Measurements from ENCODE around the gene P2RX6. TPM values are rescaled to one million over a fixed set of nuclear protein-coding genes. Genes with fewer than 3 reads are reported as not detected.
"Not testable (repeated sequence)": the region's sequence is repeated elsewhere in the genome, so short reads cannot be mapped to it uniquely, and the experiment has no call there.

Gene P2RX6
- total RNA-seq, 1 experiment from 2014 or later, result 1.0 TPM

DNA sequence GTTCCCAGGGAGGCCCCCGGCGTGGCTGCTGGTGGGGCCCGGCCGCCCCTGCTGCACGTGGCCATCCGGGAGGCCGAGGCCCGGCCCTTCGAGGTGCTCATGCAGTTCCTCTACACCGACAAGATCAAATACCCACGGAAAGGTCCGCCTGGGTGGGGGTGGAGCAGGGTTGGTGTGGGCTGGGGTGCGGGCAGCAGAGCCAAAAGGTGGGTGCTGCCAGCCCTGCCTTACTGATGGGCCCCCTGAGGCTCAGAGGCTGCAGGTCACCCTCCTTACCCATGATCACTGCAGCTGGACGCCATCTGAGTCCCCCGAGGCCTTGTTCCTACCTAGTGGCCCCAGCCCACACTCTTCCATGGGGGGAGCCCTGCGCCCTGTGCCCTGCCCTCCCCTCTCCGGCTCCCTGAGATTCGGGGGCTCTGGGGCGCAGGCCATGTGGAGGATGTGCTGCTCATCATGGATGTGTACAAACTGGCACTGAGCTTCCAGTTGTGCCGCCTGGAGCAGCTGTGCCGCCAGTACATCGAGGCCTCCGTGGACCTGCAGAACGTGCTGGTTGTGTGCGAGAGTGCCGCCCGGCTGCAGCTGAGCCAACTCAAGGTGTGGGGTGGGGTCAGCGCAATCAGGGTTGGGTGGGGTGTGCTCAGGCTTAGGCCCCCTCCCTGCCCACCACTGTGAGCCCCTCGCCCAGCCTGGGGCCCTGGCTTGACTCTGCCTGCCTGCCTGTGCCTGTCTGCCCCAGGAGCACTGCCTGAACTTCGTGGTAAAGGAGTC, 20.6 kb upstream of the P2RX6 start:
- no peak for DNase-seq (ENCODE audit: low spot score)

GRCh38 chr22:20994902-20995241, 20.1 kb upstream of the P2RX6 start:
- no peak for DNase-seq (ENCODE audit: low spot score)

DNA sequence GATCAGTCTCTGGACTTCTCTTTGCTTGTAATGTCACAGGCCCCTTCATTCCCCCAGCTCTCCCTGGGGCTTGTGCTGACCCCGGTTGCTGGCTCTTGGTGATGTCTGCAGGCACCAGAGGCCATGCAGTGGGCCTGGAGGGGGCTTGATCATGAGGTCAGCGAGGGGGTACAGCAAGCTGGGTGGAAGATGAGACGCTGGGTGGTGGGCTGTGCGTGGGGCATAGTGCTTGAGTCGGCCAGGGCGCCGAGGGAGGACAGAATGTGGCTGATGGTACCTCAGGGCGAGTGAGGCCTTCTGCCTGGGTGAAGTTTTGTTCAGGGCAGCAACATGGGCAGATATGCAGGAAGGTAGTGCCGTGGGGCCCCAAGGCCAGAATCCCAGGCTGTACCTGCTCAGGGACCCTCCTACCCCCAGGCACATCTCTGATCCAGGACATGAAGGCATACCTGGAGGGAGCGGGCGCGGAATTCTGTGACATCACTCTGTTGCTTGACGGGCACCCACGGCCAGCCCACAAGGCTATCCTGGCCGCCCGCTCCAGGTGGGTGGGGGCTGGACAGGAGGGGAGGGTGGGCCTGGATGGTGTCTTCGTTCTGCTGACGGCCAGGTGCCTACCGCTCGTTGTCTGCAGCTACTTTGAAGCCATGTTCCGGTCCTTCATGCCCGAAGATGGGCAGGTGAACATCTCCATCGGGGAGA, 19.5 kb upstream of the P2RX6 start:
- DNase-seq (ENCODE audit: low spot score), result no peak

GRCh38 chr22:20996031-20996410, 18.9 kb upstream of the P2RX6 start:
- DNase-seq (ENCODE audit: low spot score), result no peak

GRCh38 chr22:20996598-20997535, 18.1 kb upstream of the P2RX6 start:
- DNase-seq (ENCODE audit: low spot score), result no peak

- no peak for DNase-seq (ENCODE audit: low spot score)
Observed at GRCh38 chr22:20997536-20998257, 17.3 kb upstream of the P2RX6 start.

GRCh38 chr22:20998411-20999336, 16.3 kb upstream of the P2RX6 start:
- DNase-seq (ENCODE audit: low spot score), result no peak

- no peak for DNase-seq (ENCODE audit: low spot score)
Observed at GRCh38 chr22:20999350-21000206, 15.4 kb upstream of the P2RX6 start.

GRCh38 chr22:21000207-21000986, 14.6 kb upstream of the P2RX6 start:
- DNase-seq (ENCODE audit: low spot score), result peak; percentile 3

GRCh38 chr22:21000987-21001600, 13.9 kb upstream of the P2RX6 start:
- peak; percentile 10 for DNase-seq (ENCODE audit: low spot score)

GRCh38 chr22:21001601-21002325, 13.2 kb upstream of the P2RX6 start, which contains the start of gene THAP7:
THAP7 (minus strand) TSS chr22:21002118; CDS start chr22:21001911, 207 bp downstream.
- DNase-seq (ENCODE audit: low spot score), result peak; percentile 90

- DNase-seq (ENCODE audit: low spot score), result no peak
Observed at GRCh38 chr22:21003782-21004181, 11.2 kb upstream of the P2RX6 start.

GRCh38 chr22:21009208-21009607, 5.8 kb upstream of the P2RX6 start:
- not testable (repeated sequence) for DNase-seq (ENCODE audit: low spot score)

DNA sequence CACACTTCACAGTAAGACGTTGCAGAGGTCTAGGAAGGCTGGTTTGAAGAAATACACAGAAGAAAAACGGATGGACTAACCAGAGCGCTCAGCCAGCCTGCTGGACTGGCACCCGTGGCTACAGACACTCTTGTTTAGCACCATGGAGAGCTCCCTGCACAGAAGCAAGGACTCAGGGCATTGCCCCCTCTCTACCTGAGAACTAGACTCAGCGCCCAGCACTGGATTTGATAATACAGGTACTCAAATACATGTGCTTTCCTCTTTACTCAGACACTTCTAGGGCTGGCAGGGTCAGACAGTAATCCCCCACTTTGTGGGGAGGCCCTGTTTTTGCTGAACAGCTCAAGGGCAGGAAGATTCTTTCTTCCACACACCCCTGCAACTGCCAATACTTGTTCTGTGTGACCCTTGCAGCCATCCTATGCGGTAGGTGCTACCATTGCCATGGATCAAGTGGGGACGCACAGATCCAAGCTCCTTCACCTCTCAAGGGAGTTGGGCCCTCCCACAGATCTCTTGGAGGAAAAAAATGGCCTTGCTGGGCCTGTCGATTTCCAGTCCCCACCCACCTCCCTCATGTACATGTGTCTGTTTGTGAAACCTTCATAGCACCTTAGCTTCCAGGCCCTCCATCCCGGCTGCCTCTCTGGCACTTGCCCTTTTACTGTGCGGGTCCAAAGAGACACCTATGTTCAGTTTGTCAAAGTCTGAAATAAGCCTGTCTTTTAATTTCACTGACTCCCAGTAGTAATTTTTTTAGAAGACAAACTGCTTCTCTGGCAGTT, 5.1 kb upstream of the P2RX6 start:
- DNase-seq (ENCODE audit: low spot score), result peak; percentile 58

GRCh38 chr22:21010426-21011113, 4.4 kb upstream of the P2RX6 start:
- DNase-seq (ENCODE audit: low spot score), result no peak
